Stimulated activated CD8-positive, alpha-beta memory T cell treated with anti-CD3 and anti-CD28 coated beads, Interleukin-7, amount 100 ng/mL, for 1 hour (primary cell): ENCODE data around the gene TYMP.

Source experiments
- DNase-seq, 2 donors: peaks; one replicate each; pipeline ENCODE4 v3.0.0-alpha.2; 2020; ENCODE audit warnings: low read depth in 2 of 2

Gene TYMP

DNA sequence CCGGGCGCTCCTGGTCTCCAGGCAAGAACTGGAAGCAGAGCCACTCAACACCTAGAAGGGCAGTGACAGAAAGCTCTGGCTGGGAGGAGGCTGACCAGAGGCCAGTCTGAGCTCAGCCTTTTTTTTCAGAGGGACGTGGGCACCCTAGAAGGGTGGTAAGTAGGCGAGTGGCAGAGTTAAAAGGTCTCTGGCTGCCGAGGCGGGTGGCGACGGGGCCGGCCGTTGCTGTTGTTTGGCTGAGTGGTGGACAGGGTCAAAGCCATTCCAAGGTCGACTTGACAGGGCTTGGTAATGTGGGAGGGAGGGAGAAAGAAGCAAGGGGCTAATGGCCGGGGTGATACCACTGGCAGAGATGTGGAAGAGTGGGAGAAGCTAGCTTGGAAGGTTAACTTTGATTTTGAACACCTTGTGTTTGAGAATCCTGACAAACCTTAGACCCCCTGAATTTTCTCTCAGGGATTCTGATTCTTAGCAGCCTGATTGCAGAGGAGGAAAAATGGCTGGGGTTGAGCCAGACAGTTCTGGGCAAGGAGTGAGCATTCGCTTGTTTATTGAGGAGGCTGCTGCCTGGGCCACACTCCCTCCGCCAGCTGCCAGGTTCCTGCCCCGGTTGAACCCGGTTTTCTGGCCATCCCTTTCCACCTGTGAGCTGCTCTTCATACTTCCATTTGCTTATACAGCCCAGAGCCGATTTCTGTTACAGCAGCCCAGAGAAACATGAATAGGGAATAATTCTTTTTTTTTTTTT is 33.8 kb upstream of the TYMP start:
- DNase-seq = no peak

DNA sequence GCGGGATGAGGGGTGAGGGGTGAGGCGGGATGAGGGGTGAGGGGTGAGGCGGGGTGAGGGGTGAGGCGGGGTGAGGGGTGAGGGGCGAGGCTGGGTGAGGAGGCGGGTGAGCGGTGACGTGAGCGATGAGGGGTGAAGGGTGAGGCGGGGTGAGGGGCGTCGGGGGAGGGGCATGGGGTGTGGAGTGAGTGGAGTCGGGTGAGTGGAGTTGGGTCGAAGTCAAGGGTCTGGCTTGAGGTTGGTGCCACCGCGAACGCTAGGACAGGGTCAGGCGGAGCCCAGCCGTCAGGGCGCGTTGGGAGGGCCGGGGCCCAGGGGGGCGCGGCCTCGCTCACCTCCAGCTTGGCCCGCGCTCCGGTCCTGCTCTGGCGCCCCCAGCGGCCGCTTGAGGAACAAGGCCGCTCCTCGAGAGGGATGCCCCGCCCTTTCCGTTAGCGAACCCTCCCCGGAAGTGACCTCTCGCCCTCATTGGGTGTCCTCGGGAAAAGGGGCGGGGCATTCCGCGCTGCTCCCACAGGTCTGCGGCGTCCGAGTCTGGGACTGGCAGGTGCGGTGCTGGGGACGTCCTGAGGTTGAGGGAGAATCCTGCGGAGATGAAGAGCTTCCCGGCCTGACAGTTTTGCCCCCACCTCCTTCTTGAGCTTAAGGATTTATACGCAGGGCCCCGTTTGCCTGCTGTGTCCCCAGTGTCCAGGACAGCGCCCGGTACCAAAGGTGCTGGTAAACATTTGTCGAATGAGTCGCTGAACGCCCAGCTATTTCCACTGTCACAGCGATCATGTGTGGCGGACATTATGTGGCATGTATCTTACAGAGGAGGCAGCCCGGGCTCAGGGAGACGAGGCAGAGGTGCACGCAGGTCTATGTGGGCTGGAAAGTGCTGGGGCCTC is 33.0 kb upstream of the TYMP start, which contains the start of gene SYCE3:
TSS of gene SYCE3 (minus strand) at position 397 of the 890 bp plus-strand sequence. CDS start 6,514 bp downstream, outside the sequence.
- DNase-seq = peak; percentile 88 to 97

DNA sequence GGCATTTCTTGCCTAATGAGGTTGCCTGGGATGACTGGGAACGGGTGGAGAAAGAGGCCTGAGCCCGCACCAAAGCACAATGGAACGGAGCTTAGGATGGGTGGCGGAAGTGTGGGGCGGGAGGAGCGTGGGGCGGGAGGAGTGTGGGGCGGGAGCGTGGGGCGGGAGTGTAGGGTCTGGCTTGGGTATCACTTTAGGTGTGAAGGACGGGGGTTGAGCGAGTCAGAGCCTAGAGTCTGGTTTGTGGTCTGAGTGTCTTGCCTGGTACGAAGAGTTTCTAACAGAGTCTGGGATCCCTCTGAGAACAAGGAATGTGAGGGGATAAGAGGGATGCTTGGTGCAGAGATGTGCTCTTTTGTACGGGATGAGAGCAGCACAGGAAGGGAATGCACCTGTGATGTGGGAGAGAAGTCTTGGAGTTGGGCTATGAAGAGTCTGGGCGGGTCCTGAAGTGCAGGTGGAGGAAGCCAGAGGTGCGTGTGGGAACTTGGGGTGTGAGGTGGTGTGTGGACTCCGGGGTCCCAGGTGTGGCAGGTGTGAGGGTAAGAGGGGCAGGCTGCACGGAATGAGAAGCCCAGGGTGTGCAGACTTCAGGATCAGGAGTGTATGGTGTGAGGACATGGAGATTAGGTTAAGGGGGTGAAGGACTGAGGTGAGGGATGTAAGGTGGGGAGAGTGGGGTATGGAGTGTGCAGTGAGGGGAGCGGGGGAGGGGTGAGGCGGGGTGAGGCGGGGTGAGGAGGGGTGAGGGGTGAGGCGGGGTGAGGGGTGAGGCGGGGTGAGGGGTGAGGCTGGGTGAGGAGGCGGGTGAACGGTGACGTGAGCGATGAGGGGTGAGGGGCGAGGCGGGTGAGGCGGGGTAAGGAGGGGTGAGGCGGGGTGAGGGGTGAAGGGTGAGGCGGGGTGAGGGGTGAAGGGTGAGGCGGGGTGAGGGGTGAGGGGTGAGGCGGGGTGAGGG is 31.9 kb upstream of the TYMP start:
- no peak for DNase-seq

DNA sequence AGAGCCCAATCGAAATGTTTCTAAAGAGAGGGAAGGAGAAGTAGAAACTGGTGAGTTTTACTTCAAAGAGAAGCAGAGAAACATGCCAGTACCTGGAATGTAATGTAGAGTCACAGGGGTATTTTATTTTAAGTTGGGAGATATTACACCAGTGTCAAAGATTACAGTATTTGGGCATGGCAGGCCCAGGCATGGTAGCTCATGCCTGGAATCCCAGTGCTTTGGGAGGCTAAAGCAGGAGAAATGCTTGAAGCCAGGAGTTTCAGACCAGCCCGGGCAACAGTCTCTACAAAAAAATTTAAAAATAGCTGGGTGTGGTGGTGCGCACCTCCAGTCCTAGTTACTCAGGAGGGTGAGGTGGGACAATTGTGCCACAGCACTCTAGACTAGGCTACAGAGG is 30.2 kb upstream of the TYMP start:
- no peak for DNase-seq

DNA sequence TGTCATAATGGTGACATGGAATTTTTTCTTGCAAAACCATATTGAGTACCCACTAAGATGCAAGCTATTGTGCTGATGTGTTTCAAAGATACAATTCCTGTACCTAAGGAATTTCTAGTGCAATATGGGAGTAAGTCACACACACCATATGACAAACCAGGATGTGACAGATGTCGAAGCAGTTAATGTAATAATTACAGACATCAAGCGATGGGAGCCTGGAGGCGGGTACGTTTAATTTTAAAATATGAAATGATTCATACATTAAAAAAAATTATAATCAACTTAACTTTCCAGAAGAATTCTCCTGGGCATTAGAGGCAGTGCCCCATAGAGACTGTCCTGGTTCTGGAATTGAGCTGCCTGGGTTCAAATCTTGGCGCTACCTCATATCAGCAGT is 26.9 kb upstream of the TYMP start:
- no peak for DNase-seq

DNA sequence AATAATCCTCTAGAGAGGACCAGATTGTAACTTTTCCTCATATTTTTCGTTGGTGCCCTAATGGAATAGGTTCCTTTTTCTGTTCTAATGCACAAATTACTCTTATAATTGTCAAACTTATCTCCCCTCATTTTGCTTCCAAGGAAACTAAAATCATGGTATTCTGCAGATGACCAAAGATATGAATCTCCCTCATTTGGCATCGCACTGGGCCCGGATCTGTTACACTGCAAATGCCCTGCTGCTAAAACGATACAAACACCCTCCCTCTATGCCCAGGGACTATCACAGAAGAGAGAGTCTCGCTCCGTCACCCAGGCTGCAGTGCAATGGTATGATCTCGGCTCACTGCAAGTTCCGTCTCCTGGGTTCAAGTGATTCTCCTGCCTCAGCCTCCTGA is 23.5 kb upstream of the TYMP start:
- no peak for DNase-seq

DNA sequence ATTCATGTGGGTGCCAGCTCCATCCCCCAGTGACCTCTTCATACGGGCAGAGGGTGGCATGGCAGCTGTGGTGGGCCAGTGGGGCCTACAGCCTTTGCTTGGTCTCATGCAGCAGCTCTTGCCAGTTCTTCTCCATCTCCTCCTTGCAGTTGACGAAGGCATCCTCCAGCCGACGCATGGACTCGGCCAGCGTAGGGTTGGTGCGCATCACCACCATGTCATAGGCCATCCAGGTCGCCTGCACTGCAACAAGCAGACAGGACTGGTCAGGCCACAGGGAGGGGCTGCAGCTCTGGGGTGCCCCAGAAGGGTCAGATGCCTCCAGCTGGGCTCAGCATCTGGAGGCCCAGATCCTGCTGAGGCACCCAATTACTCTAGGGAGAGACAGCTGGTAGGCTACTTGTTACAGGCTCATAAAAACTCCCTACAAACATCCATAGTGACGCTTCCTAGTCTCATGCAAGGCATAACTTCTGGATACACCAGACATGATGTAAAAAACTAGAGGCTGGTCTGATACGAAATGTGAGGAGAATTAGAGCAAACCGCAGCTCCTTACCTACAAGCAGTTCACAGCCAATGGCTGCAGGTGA is 21.4 kb upstream of the TYMP start:
- no peak for DNase-seq

DNA sequence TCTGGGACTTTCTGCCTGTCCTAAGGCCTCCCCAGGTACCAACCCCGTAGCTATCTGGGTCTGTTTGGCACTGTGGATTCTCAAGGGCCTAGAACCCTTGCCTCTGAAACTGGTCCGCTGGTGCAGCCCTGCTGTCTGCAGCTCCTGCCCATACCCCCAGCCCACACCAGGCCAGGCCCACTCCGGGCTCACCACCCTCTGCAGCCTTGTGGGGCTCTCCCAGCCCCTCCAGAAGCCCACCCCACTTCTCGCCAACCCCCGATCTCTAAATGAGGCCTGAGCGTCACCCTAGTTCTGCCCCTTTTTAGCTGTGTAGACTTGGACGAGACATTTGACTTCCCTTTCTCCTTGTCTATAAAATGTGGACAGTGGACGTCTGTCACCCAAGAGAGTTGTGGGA is 20.6 kb upstream of the TYMP start:
- no peak for DNase-seq

DNA sequence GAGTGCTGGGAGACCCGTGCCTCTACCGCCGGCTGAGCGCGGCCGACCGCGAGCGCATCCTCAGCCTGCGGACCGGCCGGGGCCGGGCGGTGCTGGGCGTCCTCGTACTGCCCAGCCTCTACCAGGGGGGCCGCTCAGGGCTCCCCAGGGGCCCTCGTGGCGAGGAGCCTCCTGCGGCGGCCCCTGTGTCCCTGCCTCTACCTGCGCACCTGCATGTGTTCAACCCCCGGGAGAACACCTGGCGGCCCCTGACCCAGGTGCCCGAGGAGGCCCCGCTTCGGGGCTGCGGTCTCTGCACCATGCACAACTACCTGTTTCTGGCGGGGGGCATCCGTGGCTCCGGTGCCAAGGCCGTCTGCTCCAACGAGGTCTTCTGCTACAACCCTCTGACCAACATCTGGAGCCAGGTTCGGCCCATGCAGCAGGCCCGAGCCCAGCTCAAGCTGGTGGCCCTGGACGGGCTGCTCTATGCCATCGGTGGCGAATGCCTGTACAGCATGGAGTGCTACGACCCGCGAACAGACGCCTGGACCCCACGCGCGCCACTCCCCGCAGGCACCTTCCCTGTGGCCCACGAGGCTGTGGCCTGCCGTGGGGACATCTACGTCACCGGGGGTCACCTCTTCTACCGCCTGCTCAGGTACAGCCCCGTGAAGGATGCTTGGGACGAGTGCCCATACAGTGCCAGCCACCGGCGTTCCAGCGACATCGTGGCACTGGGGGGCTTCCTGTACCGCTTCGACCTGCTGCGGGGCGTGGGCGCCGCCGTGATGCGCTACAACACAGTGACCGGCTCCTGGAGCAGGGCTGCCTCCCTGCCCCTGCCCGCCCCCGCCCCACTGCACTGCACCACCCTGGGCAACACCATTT is 19.3 kb upstream of the TYMP start:
- DNase-seq = no peak

DNA sequence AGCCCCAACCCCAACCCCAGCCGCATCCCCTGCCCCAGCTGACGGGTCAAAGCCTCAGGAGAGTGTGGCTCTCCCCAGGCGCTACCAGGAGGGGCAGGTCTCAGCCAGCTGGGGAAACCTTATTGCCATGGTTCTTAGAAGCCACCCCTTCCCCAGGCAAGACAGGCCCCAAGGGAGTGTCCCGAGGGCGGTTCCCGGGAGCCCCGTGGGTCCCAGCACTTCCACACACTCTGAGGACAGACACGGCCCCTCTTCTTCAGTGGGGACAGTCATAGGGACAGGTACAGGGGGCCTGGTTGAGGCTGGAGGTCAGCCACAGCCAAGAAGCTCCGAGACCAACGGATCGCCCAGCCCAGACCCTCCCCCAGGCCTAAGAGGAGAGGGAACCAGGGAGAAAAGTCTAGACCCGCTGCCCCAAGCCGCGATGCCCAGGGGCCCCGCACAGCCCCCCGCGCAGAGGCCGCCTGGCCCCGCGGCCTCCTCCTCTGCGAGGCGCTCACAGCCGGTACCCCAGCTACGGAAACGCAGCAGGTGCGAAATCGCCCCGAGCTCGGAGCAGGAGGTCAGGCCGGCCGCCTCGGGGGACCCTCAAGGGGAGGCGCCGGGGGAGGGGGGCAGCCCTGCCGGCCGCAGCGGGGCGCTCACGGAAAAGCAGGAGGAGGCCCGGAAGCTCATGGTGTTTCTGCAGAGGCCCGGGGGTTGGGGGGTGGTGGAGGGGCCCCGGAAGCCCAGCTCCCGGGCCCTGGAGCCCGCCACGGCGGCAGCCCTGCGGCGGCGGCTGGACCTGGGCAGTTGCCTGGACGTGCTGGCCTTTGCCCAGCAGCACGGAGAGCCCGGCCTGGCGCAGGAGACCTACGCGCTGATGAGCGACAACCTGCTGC is 18.5 kb upstream of the TYMP start:
- no peak for DNase-seq

DNA sequence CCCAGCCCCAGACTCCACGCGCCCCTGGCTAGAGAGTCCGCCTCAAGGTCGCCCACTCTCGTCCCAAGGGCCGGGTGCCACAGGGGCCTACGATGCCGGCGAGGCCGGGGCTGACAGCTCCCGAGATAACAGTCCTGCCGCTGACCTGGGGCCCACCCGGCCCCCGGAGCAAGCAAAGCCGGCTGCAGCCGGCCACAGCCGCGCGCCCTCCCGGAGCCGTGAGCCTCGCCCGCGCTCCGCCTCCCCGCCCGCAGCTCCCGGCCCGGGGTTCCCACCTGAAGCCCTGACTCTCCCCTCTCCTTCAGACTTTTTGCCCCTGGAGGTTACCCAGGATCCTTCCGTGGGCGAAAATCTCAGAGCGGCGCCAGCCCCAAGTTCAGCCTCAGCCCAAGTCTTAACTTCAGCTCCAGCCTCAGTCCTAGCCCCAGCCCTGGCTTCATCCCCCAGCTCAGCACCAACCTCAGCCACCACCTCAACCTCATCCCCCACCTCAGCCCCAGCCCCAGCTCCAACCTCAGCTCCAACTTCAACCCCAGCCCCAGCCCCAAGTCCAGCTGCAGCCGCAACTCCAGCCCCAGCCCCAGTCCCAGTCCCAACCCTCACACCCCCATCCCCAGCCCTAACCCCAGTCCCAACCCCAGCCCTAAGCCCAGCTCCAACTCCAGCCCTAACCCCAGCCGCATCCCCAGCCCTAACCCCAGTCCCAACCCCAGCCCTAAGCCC is 17.6 kb upstream of the TYMP start:
- DNase-seq = no peak

DNA sequence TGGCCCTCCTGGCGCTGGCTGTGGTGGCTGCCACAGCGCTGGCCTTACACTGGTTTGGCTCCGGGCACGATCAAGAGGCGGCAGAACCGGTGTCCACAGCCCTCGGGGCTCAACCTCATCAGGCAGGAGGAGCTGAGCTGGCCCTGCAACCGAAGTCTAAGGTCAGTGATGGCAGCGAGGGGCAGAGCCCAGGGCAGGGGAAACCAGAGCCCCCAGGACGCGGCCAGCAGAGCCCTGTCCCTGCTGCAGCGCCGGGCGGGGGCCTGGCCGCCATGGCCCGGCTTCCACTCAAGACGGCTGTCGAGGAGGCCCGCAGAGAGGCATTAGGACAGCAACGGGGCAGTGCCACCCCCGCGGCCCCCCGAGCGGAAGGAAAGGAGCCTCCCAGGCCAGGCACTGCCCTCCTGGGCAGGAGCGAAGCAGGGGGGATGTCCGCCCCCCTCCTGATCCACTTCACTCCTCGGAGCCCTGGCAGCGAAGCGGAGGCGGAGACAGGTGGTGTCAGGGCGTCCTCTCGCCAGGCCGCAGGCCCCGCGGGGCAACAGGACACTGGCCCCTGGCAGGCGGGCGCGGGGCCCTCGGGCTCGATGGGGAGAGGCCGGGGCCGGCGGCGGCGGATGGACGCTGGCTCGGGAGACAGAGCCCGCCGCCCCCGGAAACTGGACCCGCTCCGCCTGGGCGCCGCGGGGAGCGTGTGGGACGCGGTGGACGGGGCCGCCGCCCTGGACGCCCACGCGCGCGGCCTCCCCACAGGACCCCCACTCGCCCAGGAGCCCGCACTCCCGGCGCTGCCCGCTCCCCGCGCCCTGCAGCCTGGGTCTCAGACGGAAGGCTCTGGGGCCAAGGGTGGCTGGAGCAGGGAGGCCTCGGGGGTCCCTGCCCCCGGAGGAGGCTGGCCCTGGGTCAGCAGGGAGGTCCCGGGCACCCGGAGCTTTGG is 16.8 kb upstream of the TYMP start:
- DNase-seq = no peak

DNA sequence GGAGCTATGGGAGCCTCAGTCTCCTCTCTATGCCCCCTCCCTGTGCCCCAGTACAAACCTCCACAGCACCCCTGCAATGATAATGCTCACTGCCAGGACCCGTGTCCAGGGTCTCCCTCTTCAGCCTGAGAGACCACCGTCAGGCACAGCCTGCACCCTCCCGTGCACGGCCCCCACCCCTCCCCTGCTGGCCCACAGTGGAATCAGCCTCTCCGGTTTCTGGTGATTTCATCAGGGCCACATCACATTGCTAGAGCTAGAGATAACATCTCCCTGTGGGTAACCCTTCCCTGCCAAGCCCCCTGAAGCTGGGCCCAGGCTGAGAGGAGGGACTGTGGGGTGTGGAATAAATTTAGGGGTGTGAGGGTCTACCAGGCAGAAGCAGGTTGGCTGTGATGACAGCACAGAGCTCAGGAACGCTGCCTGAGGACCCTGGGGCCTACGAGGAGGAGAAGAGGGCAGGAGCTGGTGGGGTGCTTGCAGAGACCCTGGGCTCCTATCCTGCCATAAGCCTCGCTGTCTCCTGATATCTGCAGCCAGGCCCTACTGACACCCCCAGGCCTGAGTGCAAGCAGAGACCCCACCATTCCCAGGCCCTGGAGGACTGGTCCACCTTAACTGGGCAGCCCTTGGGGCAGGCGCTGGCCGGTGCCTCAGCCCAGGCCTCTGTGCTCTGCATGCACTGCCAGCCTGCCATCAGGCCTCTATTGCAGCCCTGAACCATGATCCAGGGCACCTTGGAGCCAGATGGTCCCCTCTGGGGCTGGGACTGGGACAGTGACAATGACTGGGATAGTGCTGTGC is 15.9 kb upstream of the TYMP start, which contains the start of gene KLHDC7B:
TSS of gene KLHDC7B (plus strand) at position 378 of the 804 bp plus-strand sequence. CDS start at position 723, 345 bp downstream.
- DNase-seq = no peak

DNA sequence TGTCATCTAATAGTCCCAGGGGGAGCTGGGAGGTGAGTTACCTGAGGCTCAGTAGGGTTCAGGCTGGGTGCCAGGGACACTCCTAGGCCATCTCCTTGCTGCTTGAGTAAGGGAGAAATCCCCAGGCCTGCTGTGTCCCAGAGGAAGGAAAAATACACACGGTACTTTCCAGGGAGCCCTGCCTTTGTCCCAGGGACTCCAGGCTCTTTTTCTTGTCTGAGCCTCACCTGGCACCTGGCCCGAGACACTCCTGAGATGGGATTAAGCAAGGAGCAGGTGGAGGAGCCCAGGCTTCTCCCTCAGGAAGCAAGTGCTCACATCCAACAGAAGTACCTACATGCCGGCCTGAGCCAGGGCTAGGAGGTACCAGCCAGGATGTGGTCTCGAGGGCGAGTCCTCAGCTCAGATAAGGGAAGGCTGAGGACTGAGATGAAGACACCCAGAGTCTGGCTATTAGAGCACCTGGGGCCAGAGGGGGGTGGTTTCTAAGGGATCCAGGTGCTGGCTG is 15.0 kb upstream of the TYMP start:
- DNase-seq = no peak

DNA sequence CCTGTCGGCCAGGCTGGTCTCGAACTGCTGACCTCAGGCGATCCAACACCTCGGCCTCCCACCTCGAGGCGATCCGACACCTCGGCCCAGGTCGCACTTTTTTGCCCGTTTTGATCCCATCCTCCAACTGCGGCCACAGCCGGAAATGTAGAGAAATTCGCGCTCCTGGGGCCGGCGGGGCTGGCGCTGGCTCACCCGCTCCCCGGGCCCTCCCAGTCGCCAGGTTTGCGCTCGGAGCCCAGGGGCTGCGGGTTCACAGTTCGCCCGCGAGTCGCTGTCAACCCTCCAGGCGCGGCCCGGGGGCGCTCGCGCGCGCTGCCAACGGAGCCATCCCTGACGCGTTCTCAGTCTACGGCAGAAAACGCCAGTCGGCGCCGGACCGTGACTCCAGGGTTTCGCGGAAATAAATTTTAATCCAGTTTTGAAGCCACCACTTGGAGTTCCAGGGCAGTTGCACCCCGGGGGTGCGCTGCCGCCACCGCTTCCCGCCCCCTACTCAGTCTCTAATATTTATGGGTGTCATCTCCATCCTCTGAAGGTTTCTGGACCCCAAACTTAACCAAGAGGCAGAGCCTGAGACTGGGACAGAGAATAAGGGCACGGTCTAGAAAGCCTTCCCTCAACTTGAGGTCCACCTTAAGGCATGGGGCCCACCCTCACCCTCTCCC is 14.4 kb upstream of the TYMP start:
- peak; percentile 63 to 76 for DNase-seq

DNA sequence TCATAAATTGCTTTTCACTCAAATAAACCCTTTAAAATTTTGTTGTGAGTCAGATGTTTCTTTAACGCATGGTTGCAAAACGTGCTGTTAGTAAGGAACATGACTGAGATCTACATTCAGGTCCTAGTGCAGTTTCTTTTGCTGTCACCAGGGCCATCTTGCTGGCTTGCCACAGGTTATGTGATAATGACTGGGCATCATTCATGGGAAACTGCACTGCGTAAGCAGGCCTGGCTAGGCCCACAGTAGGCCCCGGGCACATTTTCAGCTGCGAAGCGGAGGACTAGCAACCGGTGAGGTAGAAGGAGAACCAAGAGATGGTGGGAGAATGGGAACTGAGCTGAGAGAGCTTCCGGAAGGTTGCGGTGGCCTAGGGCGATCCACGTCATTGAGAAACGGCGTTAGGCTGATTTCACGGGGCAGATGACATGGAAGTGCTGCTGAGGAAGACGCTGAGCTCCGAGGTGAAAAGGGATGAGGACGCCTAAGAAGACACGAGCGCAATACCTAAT is 12.7 kb upstream of the TYMP start:
- no peak for DNase-seq
